KG1 (cell line): ENCODE measurements around the gene MTA2.

Experiments used
- DNase-seq: peaks from one replicate; lab custom pipeline; 2025; lab: John Stamatoyannopoulos, UW

Gene MTA2

DNA sequence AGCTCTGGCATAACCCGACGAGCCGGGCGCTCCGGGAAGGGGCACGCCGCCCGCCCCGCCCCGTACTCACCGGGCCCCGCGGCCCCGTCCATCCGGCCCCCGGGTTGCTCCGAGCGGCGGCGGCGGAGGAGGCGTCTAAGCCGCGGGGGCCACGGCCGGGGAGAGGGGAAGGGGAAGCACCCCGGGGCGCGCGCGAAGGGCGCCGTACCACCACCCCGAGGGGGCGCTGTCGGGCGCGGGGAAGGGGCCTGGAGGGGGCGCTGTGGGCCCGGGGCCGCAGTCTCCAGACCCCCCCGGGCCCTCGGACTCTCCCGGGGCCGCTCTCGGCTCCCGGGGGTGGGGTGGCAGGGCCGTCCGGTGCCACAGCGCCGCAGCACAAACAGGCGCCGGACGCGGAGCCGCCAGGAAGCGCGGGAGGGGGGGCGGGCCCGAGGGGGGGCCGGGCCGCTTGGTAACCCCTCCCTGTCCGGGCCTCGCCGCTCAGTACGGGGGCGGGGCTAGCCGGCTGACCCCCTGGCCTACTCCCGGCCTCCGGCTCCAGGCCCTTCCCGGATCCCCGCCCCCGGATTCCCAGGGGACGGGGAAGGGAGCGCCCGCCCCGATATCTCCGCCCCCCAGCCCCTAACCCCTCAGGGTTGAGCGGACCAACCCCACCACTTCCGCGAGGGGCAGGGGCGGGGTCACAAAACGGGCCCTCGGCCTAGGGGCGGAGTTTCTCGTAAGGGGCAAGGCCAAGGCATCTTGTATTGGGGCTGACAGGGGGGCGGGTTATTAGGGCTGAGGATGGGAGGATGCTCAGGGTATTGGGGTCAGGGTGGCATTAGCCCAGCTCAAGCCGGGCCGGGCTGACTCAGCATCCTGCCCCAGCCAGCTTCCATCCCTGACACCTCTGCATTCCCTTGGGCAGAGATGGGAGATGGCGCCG lies 11.0 kb upstream of the MTA2 start, which contains the start of the genes EML3 and ROM1:
Gene EML3 (minus strand): TSS at position 410 of the 925 bp plus-strand sequence. CDS start 318 bp downstream, at position 92.
Gene ROM1 (plus strand): TSS at position 892 of the 925 bp plus-strand sequence. CDS start 25 bp downstream, at position 917.
- peak; percentile 87 for DNase-seq

DNA sequence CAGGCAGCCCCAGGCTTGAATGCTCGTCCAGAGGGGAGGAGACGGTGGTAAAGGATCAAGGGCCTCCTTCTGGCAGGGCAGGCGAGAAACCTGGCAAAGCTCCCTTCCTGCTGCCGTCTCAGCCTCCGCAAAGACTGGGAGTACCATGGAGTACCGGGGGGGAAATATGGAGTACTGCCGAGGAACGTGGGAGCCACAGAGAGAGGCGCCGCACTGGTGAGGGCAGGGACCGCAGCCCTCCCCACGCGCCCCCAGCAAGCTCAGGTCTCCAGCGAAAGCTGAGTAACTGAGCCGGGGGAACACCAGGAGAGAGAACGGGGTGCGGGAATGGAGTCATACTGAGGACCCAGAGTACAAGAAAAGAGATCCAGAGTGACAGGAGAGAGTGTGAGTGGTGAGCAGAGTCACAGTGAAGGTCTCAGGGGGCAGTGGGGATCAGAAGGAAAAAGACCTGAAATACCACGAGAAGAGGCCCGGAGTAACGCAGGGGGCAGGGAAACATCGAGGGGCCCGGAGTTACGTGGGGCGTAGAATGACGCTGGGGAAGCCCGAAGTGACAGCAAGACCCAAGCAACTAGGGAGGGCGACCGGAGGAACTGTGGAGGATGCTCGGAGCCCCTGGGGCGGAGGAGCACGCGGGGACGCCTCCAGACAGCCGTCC lies 10.2 kb upstream of the MTA2 start:
- DNase-seq, result peak; percentile 78

GRCh38 chr11:62610814-62611704 lies 9.4 kb upstream of the MTA2 start:
- DNase-seq, result no peak

- DNase-seq, result no peak
These were observed 8.7 kb upstream of the MTA2 start for GRCh38 chr11:62610403-62610802.

DNA sequence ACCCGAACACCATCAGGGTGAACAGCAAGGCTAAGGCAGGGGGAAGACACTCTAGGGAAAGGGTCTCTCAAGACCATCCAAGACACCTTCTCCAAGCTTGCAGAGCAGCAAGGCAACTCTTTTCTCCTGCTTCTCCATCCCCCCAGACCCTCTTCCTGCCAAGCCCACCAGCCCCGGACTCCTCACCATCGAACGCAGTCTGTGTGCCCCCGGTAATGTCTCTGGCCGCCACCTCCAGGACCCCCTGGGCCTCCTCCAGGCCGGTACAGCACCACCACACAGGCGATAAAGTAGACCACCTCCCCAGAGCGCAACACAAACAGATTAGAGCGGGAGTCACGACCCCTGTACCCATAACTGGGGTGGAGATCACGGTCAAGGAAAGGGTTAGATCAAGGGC lies 7.1 kb upstream of the MTA2 start:
- DNase-seq, result no peak

DNA sequence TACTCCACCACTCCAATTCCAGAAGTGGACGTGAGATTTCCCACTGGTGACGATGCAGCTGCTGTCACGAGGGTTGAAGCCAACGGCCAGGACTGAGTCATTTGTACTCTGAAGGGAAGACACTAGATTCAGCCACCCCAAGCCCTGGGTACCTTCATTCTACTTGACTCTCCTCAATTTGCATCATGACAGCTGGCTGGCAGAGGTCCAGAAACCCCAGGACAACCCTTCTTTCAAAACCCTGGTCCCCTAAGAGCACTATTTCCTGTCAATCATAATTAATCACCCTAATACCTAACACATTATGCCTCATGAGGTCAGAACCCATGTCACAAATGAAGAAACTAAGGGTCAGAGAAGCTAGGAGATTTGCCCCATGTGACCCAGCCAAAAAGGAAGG lies 6.0 kb upstream of the MTA2 start:
- no peak for DNase-seq

- no peak for DNase-seq
These were observed 4.2 kb upstream of the MTA2 start for GRCh38 chr11:62605902-62606301.

GRCh38 chr11:62605467-62605866 lies 3.8 kb upstream of the MTA2 start:
- no peak for DNase-seq

- no peak for DNase-seq
These were observed 2.9 kb upstream of the MTA2 start for GRCh38 chr11:62604460-62605120.

DNA sequence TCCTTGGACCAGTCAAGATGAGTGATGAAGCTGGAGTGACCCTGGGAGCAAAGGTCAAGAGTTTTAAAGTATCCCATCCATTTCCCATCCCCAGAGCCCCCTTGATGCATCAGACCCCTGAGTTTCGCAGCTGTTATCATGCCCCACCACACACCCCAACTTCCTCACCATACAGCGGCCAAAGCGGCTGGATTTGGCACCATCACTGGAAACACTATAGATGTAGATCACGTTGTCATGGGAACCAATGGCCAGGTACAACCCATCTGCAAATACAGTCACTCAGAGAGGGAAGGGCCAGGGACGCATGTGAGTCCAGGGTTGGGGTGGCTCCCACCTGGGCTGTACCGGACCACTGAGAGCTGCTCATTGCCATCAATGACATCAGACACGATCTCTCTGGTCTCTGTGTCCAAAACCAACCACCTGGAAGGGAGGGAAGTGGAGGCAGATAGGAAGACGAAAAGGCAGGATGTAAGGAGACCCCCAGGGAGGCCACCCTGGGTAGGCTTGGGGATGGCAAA lies 2.2 kb upstream of the MTA2 start:
- no peak for DNase-seq

DNA sequence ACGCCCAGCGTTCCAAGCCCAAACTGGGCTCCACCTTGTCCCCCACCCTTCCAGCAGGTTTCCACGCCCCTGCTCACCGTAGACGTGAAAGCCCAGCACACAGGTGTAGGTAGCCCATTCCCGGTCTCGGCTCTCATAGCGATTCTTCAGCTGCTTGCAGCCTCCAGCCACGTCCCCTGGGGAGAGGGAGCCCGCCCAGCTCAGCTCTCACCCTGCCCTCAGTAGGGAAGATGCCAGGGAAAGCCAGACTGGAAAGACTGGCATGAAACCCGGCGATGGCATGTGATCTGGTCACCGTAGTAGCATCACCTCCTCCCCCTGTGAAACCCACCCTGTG lies 1.4 kb upstream of the MTA2 start:
- DNase-seq, result no peak

- no peak for DNase-seq
These were observed 741 bp upstream of the MTA2 start for GRCh38 chr11:62602141-62603071.

- no peak for DNase-seq
These were observed 618 bp downstream of the MTA2 start for GRCh38 chr11:62601122-62601371.

- DNase-seq, result peak; percentile 34
These were observed 1.1 kb downstream of the MTA2 start for GRCh38 chr11:62600367-62601121.

DNA sequence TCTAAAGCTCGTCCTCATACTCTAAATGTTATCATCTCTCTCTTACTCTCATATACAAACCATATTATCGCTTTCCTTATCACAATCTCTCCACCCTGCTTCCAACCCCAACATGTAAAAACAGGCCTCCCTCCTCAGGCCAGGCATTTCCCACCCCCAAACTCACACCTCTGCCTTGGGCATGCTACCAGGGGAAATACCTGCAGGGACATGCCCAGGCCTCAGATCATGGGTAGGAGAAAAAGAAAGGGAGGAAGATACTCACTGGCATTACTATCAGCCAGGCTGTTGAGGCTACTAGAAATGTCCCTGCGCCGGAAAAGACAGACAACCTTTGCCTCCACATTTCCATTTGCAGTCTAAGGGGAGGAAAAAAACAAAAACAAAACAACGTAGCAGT lies 1.8 kb downstream of the MTA2 start:
- no peak for DNase-seq

DNA sequence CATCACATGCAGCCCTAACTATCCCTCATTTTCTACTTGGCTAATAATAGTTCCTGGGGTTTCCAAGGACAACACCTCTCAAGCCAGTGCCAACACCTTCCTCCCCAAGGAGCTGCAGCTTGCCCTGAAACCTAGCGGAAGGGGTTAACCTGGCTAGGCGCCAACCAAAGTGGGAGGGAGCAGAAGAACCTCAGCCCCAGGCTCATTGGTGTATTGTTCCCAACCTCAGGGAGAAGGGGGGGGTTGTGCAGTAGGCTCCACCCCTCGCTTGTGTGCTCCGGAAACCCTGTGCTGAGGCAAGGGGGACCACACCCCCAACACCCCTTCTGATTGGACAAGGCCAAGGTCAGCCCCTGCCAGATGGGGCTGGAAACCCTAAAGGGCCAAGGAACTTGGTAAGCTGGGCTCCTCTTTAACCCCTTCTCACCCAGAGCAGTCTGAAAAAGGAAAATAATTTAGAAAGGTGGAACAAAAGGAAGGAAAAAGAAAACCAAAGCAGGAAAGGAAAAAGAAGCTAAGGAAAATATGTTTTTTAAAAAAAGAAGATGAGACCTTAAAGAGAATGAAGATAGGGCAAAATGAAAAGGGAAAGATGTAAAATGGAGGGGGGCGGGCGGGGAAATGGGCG lies 2.5 kb downstream of the MTA2 start:
- peak; percentile 99 for DNase-seq

GRCh38 chr11:62595124-62595523 lies 6.5 kb downstream of the MTA2 start:
- DNase-seq, result no peak

DNA sequence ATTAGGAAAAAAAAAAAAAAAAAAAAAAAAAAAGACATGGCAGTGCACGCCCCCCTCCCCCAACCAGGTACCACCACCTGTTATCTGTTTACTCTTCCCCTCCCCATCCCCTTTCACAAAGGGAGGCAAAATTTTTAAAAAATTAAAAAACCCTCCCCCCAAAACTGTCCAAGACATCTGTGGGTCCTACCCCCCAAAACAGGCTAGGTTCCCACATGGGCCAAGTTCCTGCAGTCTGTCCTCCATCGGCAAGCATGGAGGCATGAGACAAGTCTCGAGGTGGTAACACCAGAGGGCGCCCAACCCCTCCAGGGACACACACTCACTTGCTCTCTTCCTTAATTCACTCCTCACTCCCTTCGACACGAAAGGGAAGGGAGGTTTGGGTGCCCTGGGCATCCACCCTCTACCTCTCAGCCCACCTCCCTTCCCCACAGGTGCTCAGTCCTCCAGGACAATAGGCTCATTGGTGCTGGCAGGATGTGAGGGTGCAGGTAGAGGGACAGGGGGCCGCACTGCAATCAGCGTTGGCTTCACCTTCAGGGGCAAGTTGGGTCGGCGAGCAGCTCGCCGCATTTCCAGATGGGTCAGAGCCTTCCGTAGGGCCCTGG lies 8.1 kb downstream of the MTA2 start:
- DNase-seq, result peak; percentile 48

GRCh38 chr11:62592989-62593421 lies 8.7 kb downstream of the MTA2 start:
- DNase-seq, result no peak
